A673 (cell line): ENCODE data around the gene METTL4.

Experiments
- EZH2 ChIP-seq: fragments of 200-600 bp; sonication (generic); IDR thresholded peaks from 2 replicates; pipeline ENCODE4 v1.6.1; 2017; ENCODE audit warnings: borderline replicate concordance, low read depth, mild to moderate bottlenecking, mixed read lengths, antibody characterized with exemption, low read length; ENCODE audit not compliant: poor library complexity, severe bottlenecking
- TF ChIP-seq, protein P1 (sequence below): fragments of 300-800, 200-600 bp; sonication (generic); conservative IDR thresholded peaks from 2 replicates; pipeline ENCODE4 v1.5.1; 2017; ENCODE audit warnings: low read depth, mild to moderate bottlenecking, antibody characterized with exemption, low read length, moderate library complexity, mixed read lengths

DNA sequence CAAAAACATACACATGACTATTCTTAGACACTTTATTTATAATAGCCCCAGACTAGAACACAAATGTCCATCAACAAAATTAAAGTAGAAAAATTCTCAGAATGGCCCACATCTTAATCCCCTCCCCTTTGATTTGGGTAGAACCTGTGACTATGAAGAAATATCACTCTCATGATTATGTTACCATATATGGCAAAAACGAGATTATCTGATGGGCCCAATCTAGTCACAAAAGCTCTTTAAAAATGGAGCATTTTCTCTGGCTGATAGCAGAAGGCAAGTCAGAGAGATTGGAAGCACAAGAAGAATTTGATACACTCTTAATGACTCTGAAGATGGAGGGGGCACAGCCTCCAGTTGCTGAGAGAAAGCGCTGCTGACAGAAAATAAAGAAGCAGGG is 39.6 kb downstream of the METTL4 start:
- TF ChIP-seq, protein P1, sequence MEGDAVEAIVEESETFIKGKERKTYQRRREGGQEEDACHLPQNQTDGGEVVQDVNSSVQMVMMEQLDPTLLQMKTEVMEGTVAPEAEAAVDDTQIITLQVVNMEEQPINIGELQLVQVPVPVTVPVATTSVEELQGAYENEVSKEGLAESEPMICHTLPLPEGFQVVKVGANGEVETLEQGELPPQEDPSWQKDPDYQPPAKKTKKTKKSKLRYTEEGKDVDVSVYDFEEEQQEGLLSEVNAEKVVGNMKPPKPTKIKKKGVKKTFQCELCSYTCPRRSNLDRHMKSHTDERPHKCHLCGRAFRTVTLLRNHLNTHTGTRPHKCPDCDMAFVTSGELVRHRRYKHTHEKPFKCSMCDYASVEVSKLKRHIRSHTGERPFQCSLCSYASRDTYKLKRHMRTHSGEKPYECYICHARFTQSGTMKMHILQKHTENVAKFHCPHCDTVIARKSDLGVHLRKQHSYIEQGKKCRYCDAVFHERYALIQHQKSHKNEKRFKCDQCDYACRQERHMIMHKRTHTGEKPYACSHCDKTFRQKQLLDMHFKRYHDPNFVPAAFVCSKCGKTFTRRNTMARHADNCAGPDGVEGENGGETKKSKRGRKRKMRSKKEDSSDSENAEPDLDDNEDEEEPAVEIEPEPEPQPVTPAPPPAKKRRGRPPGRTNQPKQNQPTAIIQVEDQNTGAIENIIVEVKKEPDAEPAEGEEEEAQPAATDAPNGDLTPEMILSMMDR, result no peak
- no peak for TF ChIP-seq EZH2
